B cell (primary cell): ENCODE results near the gene GDF9. TPM values are rescaled to one million over a fixed set of nuclear protein-coding genes. Genes with fewer than 3 reads are reported as not detected.

Source experiments
- ATAC-seq: fragments of 200-7000 bp; cut with Tn5 transposase; one replicate; pipeline ENCODE4 v1.10.0; 2021; ENCODE audit warnings: low read depth, mild to moderate bottlenecking, moderate number of reproducible peaks, moderate library complexity
- CTCF ChIA-PET: fragments of 350-600 bp; sonication (Branson Sonifier 250); formaldehyde crosslinking; loops from one replicate; lab custom pipeline; 2021; ENCODE audit warnings: antibody characterized with exemption, inconsistent platforms; lab: Charles Lee
- POLR2A ChIA-PET: fragments of 350-600 bp; sonication (Branson Sonifier 250); formaldehyde crosslinking; loops from one replicate; lab custom pipeline; 2021; ENCODE audit warnings: antibody characterized with exemption; lab: Charles Lee
- DNase-seq: peaks from one replicate; pipeline ENCODE4 v3.0.0; 2013
- H2AFZ ChIP-seq: 2 replicates; pipeline ENCODE4 v1.6.1; 2012; ENCODE audit warnings: mild to moderate bottlenecking, low read depth, low read length; ENCODE audit not compliant: insufficient read depth, poor library complexity, severe bottlenecking
- H3K27ac ChIP-seq, 2 donors: 1 replicate in 1 of 2; 2 replicates in 1 of 2; pipeline ENCODE4 v1.5.1; 2012 to 2013; ENCODE audit warnings: low read length in 2 of 2, mild to moderate bottlenecking in 2 of 2, moderate library complexity in 1 of 2
- H3K27me3 ChIP-seq, 4 experiments: fragments of 200-600 bp in 1 of 4; sonication (generic) in 1 of 4; replicated peaks in 1 of 4; 1 replicate in 2 of 4; 2 replicates in 2 of 4; pipeline versions ENCODE4 v1.6.1 to v1.7.0; 2013 to 2016; ENCODE audit warnings: low read length in 3 of 4, mild to moderate bottlenecking in 2 of 4, mixed read lengths in 1 of 4, moderate library complexity in 1 of 4; ENCODE audit not compliant: insufficient read depth in 4 of 4, control insufficient read depth in 3 of 4; ENCODE audit errors: control extremely low read depth in 1 of 4
- H3K36me3 ChIP-seq, 2 experiments: replicated peaks in 1 of 2; 1 replicate in 1 of 2; 2 replicates in 1 of 2; pipeline versions ENCODE4 v1.6.1 to v1.7.1; 2013; ENCODE audit warnings: low read length in 1 of 2; ENCODE audit not compliant: insufficient read depth in 2 of 2, control insufficient read depth in 1 of 2; ENCODE audit errors: control extremely low read depth in 1 of 2, extremely low read depth in 1 of 2
- H3K4me1 ChIP-seq, 2 donors: fragments of 200-600 bp in 1 of 2; sonication (generic) in 1 of 2; 1 replicate in 1 of 2; 2 replicates in 1 of 2; pipeline versions ENCODE4 v1.5.1 to v1.6.1; 2013 to 2017; ENCODE audit warnings: low read length in 2 of 2; ENCODE audit not compliant: control insufficient read depth in 2 of 2, insufficient read depth in 2 of 2
- H3K4me2 ChIP-seq: replicated peaks from 2 replicates; pipeline ENCODE3; 2012; ENCODE audit warnings: mild to moderate bottlenecking, low read depth, low read length; ENCODE audit not compliant: poor library complexity, severe bottlenecking
- H3K4me3 ChIP-seq, 5 experiments: fragments of 200-600 bp in 1 of 5; sonication (generic) in 1 of 5; 1 replicate in 3 of 5; 2 replicates in 2 of 5; pipeline versions ENCODE4 v1.5.1 to v1.7.0; 2011 to 2016; ENCODE audit warnings: low read length in 4 of 5, mild to moderate bottlenecking in 4 of 5, low read depth in 2 of 5, control low read depth in 1 of 5, moderate library complexity in 1 of 5; ENCODE audit not compliant: insufficient read depth in 1 of 5; ENCODE audit errors: control extremely low read depth in 1 of 5, extremely low read depth in 1 of 5
- H3K79me2 ChIP-seq: fragments of 200-600 bp; sonication (generic); one replicate; pipeline ENCODE4 v1.6.0; 2016; ENCODE audit warnings: low read length; ENCODE audit not compliant: control insufficient read depth, insufficient read depth
- H3K9ac ChIP-seq: fragments of 200-600 bp; sonication (generic); 2 replicates; pipeline ENCODE4 v1.6.1; 2017; ENCODE audit warnings: mild to moderate bottlenecking, low read length, moderate library complexity
- H3K9me3 ChIP-seq, 3 donors: one replicate each; pipeline versions ENCODE4 v1.6.1 to v1.7.1; 2013; ENCODE audit warnings: low read length in 2 of 3; ENCODE audit not compliant: control insufficient read depth in 2 of 3, insufficient read depth in 1 of 3; ENCODE audit errors: control extremely low read depth in 1 of 3
- H4K20me1 ChIP-seq: 2 replicates; pipeline ENCODE4 v1.6.0; 2012; ENCODE audit warnings: mild to moderate bottlenecking, low read length; ENCODE audit not compliant: insufficient read depth, control insufficient read depth, poor library complexity, severe bottlenecking
- H3K27ac Mint-ChIP-seq: one replicate; pipeline ENCODE4 v1.8.0; 2021; ENCODE audit warnings: mixed read lengths
- H3K27me3 Mint-ChIP-seq: one replicate; pipeline ENCODE4 v1.8.0; 2021; ENCODE audit warnings: mixed read lengths
- H3K4me1 Mint-ChIP-seq: one replicate; pipeline ENCODE4 v1.8.0; 2021; ENCODE audit warnings: mixed read lengths
- H3K4me3 Mint-ChIP-seq: one replicate; pipeline ENCODE4 v1.8.0; 2021; ENCODE audit warnings: mixed read lengths
- H3K9me3 Mint-ChIP-seq: one replicate; pipeline ENCODE4 v1.8.0; 2022; ENCODE audit warnings: mixed read lengths; ENCODE audit not compliant: insufficient read depth
- EZH2 ChIP-seq: IDR thresholded peaks from 2 replicates; pipeline ENCODE4 v1.6.1; 2012; ENCODE audit warnings: borderline replicate concordance, low read depth, mild to moderate bottlenecking, moderate library complexity, low read length; ENCODE audit not compliant: insufficient read depth, poor library complexity, severe bottlenecking
- WGBS: methylation state at CpG from one replicate; pipeline ENCODE4 v1.1.5; 2013; ENCODE audit warnings: missing lambda C conversion rate; ENCODE audit not compliant: insufficient coverage; 5-methylcytosine and 5-hydroxymethylcytosine counted together
- intact Hi-C: fragments of 100-400 bp; cut with micrococcal nuclease; formaldehyde crosslinking; loops from one replicate; pipeline ENCODE4 v1.10.0; 2022
- polyA plus RNA-seq: library from polyadenylated mRNA; depleted of rRNA; stranded (reverse); fragments of >200 nt; gene quantifications from 2 replicates; pipeline ENCODE4 v1.2.3, GENCODE V29; 2012
- total RNA-seq, 2 donors: library from RNA; stranded (reverse); fragments of 120-200 nt in 1 of 2; gene quantifications; 1 replicate in 1 of 2; 2 replicates in 1 of 2; pipeline versions ENCODE4 v1.2.3 to v1.2.4, GENCODE V29; 2013 to 2022
- TF ChIP-seq, protein P1 (sequence below): fragments of 200-600 bp; IDR thresholded peaks from one replicate; pipeline ENCODE4 v1.8.0; 2022; ENCODE audit warnings: antibody characterized with exemption, mild to moderate bottlenecking

GDF9 gene
- total and polyA plus RNA-seq, 2 donors (not counting 1 experiment from before 2014, with no cell fraction given): 0.67 to 0.88 TPM

DNA sequence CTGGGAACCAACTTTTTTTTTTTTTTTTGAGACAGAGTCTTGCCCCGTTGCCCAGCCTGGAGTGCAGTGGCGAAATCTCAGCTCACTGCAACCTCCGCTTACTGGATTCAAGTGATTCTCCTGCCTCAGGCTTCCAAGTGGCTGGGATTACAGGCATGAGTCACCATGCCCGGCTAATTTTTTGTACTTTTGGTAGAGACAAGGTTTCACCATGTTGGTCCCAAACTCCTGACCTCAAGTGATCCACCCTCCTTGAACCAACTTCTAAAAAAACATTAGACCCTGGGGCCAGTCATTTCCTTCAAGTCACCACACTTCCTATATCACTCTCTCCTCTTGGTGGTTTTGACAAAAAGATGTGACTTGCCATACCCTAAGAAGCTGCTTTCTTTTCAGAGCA lies 25.0 kb downstream of the GDF9 start:
- H3K27me3 Mint-ChIP-seq: no peaks in the 10 kb centered on the region
- TF ChIP-seq, protein P1, sequence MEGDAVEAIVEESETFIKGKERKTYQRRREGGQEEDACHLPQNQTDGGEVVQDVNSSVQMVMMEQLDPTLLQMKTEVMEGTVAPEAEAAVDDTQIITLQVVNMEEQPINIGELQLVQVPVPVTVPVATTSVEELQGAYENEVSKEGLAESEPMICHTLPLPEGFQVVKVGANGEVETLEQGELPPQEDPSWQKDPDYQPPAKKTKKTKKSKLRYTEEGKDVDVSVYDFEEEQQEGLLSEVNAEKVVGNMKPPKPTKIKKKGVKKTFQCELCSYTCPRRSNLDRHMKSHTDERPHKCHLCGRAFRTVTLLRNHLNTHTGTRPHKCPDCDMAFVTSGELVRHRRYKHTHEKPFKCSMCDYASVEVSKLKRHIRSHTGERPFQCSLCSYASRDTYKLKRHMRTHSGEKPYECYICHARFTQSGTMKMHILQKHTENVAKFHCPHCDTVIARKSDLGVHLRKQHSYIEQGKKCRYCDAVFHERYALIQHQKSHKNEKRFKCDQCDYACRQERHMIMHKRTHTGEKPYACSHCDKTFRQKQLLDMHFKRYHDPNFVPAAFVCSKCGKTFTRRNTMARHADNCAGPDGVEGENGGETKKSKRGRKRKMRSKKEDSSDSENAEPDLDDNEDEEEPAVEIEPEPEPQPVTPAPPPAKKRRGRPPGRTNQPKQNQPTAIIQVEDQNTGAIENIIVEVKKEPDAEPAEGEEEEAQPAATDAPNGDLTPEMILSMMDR: no peak
- no peak for TF ChIP-seq EZH2
- DNase-seq (no peak), ATAC-seq (no peak)
- intact Hi-C loops: no loop called here
- peaks cover 0 to 2% (median 0%) of the 10 kb centered on the region in 3 donors for H3K9me3 ChIP-seq
- H3K4me3 Mint-ChIP-seq: no peak overlapping the region
- POLR2A ChIA-PET: no interaction called here
- no peak overlapping the region for H3K4me3 ChIP-seq
- H3K4me1 Mint-ChIP-seq: peaks cover 2% of the 10 kb centered on the region
- H3K79me2 ChIP-seq: no peaks in the 10 kb centered on the region
- no peaks in the 10 kb centered on the region for H4K20me1 ChIP-seq
- H3K27ac Mint-ChIP-seq: no peak overlapping the region
- H3K9ac ChIP-seq: no peak overlapping the region
- no peaks in the 10 kb centered on the region for H3K9me3 Mint-ChIP-seq
- 86% methylated on average over 3 of the region's 4 CpGs for WGBS
- no peaks in the 10 kb centered on the region for H3K4me1 ChIP-seq
- no peaks in the 10 kb centered on the region for H3K27me3 ChIP-seq
- no peak overlapping the region for H2AFZ ChIP-seq
- H3K36me3 ChIP-seq: no peaks in the 10 kb centered on the region
- CTCF ChIA-PET: no interaction called here
- H3K27ac ChIP-seq: no peak overlapping the region
- no peak overlapping the region for H3K4me2 ChIP-seq

- no peak overlapping the region for H2AFZ ChIP-seq
- ATAC-seq (no peak), DNase-seq (no peak)
- no peak overlapping the region for H3K9ac ChIP-seq
- intact Hi-C loops: no loop called here
- no peaks in the 10 kb centered on the region for H3K36me3 ChIP-seq
- H3K4me1 ChIP-seq: no peaks in the 10 kb centered on the region
- TF ChIP-seq, protein P1: no peak
- no peak for TF ChIP-seq EZH2
- POLR2A ChIA-PET: no interaction called here
- no peak overlapping the region for H3K4me3 ChIP-seq
- no peaks in the 10 kb centered on the region for H3K79me2 ChIP-seq
- no peak overlapping the region for H3K27ac Mint-ChIP-seq
- WGBS: 89% methylated on average over 1 of the region's 1 CpG
- no peak overlapping the region for H3K4me3 Mint-ChIP-seq
- CTCF ChIA-PET: interaction anchor here (1.0 kb wide), 1 partner anchor 12 kb away, joined by 3 read pairs; no protein-coding TSS in a partner anchor
- no peaks in the 10 kb centered on the region for H3K27me3 ChIP-seq
- H3K27ac ChIP-seq: no peak overlapping the region
- H3K4me2 ChIP-seq: no peak overlapping the region
- no peaks in the 10 kb centered on the region for H3K9me3 Mint-ChIP-seq
- no peaks in the 10 kb centered on the region for H3K27me3 Mint-ChIP-seq
- no peaks in the 10 kb centered on the region for H4K20me1 ChIP-seq
- peaks cover 0 to 4% (median 0%) of the 10 kb centered on the region in 3 donors for H3K9me3 ChIP-seq
- peaks cover 2% of the 10 kb centered on the region for H3K4me1 Mint-ChIP-seq
These were observed 25.4 kb downstream of the GDF9 start for GRCh38 chr5:132840896-132841295.
